Measurements from ENCODE around the gene CACNA1B.

GRCh38 chr9:138042640-138043039 is 165.1 kb downstream of the CACNA1B start:
- TF ChIP-seq CTCF (IDR thresholded peaks at IDR 0.05), result no peak
- TF ChIP-seq POLR2A (IDR thresholded peaks at IDR 0.05), result no peak

Measured in testis (tissue), 2 donors.